IPS-NIHi11 (cell line): ENCODE results near the gene ITIH1.
"Not testable (repeated sequence)": the region's sequence is repeated elsewhere in the genome, so short reads cannot be mapped to it uniquely, and the experiment has no call there.

Source experiments
- DNase-seq: peaks from one replicate; pipeline ENCODE4 v3.0.0; 2012; ENCODE audit warnings: mixed read lengths, low spot score

Gene ITIH1, protein sequence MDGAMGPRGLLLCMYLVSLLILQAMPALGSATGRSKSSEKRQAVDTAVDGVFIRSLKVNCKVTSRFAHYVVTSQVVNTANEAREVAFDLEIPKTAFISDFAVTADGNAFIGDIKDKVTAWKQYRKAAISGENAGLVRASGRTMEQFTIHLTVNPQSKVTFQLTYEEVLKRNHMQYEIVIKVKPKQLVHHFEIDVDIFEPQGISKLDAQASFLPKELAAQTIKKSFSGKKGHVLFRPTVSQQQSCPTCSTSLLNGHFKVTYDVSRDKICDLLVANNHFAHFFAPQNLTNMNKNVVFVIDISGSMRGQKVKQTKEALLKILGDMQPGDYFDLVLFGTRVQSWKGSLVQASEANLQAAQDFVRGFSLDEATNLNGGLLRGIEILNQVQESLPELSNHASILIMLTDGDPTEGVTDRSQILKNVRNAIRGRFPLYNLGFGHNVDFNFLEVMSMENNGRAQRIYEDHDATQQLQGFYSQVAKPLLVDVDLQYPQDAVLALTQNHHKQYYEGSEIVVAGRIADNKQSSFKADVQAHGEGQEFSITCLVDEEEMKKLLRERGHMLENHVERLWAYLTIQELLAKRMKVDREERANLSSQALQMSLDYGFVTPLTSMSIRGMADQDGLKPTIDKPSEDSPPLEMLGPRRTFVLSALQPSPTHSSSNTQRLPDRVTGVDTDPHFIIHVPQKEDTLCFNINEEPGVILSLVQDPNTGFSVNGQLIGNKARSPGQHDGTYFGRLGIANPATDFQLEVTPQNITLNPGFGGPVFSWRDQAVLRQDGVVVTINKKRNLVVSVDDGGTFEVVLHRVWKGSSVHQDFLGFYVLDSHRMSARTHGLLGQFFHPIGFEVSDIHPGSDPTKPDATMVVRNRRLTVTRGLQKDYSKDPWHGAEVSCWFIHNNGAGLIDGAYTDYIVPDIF

DNA sequence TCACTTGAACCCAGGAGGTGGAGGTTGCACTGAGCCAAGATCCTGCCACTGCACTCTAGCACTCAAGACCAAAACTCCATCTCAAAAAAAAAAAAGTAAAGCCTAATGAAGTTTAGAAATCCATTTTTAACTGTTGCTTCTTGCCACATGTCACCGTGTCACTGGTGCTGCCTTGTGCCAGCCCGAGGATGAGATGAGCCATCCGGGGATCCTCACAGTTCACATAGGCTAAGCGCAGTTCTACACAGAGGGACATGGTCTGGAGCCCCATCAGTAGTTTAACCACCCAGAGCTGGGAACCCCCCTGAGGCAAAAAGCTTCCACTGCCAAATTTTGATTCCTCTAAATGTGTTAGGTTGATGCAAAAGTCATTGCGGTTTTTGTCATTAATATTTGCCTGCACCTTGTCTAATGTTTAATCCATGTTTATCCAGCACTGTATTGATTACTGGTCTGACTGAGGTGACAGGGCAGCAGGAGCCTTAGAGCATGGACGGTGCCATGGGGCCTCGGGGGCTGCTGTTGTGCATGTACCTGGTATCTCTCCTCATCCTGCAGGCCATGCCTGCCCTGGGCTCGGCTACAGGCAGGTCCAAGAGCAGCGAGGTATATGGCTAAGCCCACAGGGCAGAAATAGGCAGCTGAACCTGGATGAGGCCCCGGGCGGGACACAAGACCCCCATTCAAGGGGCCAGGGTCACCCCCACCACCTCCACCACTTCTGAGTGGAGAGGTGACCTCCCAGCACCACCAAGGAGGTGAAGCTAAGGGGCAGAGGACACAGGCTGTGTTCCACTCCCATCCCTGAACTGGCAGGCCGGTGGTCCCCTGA, at the start of gene ITIH1:
Gene ITIH1 (plus strand): TSS at position 473 of the 832 bp plus-strand sequence. CDS start 17 bp downstream, at position 490.
- no peak for DNase-seq

DNA sequence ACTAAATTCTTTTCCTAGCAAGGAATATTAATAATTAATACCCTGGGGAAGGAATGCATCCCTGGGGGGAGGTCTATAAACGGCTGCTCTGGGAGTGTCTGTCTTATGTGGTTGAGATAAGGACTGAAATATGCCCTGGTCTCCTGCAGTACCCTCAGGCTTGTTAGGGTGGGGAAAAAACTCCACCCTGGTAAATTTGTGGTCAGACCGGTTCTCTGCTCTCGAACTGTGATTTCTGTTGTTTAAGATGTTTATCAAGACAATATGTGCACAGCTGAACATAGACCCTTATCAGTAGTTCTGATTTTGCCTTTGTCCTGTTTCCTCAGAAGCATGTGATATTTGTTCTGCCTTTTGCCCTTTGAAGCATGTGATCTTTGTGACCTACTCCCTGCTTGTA, 48.6 kb upstream of the ITIH1 start:
- DNase-seq = not testable (repeated sequence)

DNA sequence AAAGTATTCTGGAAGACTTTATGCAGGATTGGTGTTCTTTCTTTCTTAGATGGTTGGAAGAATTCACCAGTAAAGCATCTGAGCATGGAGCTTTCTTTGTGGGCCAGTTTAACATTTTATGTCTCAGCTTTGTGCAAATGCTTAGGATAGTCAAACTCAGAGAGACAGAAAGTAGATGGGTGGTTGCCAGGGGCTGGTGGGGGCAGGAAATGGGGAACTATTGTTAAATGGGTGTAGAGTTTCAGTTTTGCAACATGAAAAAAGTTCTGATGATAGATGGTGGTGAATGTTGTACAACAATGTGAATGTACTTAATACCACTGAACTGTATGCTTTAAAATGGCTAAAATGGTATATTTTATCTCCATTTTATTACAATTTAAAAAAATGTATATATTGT, 46.7 kb upstream of the ITIH1 start:
- no peak for DNase-seq

DNA sequence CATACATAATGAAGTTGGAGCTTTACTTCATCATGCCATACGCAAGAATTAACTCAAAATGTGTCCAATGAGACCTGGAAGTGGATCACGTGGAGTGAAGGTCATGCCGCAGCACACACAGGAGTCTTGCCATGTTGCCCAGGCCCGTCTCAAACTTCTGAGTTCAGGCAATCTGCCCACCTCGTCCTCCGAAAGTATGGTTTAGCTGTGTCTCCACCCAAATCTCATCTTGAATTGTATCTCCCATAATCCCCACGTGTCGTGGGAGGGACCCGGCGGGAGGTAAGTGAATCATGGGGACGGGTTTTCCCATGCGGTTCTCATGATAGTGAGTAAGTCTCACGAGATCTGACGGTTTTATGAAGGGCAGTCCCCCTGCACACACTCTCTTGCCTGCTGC, 45.8 kb upstream of the ITIH1 start:
- DNase-seq = no peak

DNA sequence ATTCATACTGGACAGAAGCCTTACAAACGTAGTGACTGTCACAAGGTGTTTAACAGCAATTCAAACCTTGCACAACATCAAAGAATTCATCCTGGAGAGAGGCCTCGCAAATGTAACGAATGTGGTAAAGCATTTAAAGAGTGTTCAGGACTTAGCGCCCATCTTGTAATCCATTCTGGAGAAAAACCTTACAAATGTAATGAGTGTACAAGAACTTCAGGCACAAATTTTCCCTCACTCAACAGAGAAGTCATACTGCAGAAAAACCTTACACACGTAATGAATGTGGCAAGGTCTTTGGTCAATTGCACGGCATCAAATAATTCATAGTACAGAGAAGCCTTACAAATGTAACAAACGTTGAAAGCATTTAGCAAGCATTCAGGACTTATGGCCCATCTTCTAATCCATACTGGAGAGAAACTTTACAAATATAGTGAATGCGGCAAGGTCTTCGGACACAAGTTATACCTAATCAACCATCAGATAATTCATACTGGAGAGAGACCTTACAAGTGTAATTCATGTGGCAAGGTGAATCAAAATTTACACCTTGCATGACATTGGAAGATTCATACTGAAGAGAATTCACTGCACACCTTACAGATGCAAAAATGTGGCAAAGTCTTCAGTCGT, 44.0 kb upstream of the ITIH1 start:
- no peak for DNase-seq

DNA sequence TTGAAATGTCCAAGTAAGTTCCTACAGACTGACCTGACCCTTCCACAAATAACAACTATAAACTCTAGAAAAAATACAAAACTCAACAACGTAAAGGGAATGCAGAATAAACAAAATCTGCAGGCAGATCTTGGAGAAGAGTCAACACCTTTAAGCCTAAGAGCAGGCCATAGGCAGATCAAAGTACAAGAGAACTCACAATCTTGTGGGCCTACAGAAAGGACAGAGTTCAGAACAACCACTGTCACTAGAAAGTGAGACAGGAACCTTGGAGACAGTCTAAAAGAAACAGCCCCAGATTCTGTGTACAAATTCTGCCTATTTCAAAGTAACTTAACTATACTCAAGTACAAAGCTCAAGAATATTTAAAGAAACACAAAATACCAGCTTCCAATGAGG, 37.7 kb upstream of the ITIH1 start:
- DNase-seq = no peak

DNA sequence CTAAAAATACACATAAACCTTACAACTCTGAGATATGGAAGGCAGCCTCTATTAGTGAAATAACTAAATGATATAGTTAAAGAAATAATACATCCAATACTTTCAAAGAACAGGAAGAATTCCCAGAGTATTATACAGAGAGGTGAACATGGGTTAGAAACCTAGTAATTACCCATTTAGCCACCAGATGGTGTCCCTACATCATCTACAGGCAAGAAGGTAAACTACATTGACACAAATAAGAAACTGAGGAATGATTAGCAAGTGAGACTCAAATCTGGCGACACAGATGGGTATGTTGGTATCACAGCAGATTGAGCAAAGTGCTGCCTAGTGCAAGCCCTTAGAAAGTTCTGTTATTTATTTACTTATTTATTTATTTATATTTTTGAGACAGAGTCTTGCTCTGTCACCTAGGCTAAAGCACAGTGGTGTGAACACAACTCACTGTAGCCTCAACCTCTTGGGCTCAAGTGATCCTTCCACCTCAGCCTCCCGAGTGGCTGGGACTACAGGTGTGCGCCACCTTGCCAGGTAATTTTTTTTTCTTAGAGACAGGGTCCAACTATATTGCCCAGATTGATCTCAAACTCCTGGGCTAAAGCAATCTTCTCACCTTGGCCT, 34.9 kb upstream of the ITIH1 start:
- DNase-seq = peak; percentile 46

DNA sequence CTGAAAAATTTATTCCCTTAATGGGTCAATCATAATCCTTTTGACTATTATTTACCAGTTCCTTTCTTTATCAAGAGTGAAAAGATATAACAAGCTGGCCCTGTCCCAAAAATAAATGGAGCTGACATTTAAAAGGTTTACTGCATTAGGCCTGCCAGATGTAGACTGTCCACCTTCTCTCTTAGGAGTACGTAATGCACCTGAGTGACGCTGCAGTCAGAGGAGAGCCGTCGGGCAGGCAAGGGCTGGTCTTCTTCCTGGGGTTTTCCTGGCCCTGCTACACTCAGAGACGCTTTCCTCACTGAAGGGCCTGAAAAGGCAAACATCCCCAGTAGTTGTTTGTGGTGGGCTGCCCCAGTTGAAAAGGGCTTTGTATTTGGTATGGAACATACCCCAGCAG, 34.2 kb upstream of the ITIH1 start:
- no peak for DNase-seq

DNA sequence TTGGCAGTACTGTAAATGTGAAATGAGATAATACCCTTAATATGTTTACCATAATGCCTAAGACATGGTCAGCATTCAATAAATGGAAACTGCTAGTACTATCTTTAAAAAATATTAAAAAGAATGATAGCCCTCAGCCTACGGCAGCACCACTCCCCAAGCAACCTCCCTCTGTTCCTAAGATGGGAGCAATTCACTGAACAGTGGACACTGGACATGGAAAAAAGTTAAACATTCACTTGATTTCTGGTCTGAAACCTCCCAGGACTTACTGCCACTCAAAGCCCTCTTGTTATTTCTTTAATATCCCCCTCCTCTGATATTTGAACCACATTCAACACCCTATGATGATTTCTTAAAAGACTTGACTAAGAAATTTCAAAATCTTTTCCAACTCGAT, 33.7 kb upstream of the ITIH1 start:
- no peak for DNase-seq

DNA sequence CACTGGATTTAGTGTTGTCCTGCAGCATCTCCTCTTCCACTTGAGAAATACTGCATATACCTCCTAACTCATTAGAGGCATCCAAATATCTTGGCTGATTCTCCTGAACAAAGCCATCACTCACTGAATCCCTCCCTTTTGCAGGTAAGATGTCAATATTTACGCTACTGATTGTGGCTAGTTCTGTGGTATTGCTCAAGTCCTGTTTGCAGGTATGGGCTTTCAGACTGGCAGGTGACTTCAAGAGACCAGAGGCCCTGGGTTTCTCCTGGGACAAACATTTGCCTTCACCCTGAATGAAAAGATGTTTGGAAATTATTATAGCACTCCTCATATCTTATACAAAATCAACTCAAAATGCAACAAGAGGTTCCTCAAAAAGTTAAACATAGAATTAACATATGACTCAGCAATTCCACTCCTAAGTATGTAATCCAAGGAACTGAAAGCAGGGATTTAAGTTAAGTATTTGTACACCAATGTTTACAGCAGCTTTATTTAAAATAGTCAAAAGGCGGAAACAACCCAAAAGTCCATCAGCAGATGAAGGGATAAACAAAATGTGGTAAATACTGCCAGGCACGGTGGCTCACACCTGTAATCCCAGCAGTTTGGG, 25.2 kb upstream of the ITIH1 start:
- no peak for DNase-seq

DNA sequence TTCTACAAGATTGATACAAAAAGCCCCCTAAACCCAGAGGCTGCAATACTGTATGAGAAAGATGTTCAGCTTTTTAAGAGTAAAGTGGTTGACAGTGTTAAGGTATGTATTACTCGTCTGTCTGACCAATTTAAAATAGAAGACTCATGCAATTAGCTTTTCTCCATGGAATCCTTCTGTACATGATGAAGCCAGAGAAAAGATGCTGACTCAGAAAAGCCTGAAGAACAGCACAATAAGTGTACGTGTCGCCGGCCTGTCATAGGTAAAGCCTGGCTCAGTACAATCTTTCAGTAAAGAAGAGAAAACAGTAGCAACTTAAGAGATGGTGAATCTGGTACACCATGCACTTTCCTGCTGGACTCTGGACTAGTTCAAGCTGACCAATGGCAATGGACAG, 23.0 kb upstream of the ITIH1 start:
- DNase-seq = no peak

DNA sequence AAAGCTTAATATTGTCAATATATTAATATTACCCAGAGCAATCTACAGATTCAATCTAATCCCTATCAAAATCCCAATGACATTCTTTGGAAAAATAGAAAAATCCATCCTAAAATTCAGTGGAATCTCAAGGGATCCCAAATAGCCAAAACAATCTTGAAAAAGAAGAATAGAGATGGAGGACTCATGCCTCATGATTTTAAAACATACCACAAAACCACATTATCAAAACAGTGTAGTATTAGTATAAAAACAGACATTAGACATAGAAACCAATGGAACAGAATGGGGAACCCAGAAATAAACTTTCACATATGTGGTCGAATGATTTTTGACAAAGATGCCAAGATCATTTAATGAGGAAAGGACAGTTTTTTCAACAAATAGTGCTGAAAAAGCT, 21.3 kb upstream of the ITIH1 start:
- DNase-seq = no peak

DNA sequence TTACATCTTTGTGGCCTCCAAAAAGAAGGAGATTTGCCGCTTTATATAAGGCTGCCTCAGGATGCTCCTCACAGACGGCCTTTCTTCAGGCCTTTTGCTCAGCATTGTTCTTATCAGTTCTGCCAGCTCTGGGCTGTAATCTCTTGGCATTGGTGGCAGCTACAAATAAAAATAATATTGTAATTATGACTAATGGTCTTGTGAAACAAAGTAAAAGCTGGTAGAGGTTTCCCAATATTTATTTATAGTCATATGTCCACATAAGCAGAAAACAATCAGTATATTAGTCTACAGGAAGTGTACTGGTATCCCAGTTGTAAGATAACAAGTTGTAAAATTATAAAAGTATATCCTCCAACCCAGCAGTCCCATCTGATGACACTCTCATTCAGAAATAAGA, 13.9 kb upstream of the ITIH1 start:
- DNase-seq = no peak

DNA sequence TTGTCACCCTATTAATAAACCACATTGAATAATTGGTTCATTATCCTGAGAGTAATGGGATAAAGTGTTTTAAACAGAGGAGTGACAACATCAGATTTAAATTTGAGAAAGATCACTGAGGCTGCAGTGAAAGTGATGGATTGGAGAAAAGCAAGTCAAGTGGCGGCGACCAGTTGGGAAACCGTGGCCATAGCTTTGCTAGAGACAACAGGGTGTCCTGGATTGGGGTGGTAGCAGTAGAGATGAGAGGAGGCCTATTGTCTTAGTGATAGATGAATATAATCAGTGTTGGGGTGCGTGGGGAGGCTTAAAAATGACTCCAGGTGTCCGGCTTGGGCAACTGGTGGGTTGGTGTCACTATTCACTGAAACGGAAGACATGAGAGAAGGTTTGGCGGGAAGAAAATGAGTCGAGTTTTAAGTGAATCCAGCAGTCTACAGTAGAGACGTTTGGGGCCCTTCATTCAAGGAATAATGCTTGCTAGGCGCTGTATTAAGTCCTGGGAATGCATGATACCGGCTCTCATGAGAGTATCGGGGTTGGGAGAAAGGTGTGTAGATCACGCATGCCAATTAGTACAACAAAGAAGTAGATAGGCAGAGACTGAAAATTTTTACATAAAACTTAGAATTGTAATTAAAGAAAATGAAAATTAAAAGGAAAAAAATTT, 7.5 kb upstream of the ITIH1 start:
- DNase-seq = no peak

DNA sequence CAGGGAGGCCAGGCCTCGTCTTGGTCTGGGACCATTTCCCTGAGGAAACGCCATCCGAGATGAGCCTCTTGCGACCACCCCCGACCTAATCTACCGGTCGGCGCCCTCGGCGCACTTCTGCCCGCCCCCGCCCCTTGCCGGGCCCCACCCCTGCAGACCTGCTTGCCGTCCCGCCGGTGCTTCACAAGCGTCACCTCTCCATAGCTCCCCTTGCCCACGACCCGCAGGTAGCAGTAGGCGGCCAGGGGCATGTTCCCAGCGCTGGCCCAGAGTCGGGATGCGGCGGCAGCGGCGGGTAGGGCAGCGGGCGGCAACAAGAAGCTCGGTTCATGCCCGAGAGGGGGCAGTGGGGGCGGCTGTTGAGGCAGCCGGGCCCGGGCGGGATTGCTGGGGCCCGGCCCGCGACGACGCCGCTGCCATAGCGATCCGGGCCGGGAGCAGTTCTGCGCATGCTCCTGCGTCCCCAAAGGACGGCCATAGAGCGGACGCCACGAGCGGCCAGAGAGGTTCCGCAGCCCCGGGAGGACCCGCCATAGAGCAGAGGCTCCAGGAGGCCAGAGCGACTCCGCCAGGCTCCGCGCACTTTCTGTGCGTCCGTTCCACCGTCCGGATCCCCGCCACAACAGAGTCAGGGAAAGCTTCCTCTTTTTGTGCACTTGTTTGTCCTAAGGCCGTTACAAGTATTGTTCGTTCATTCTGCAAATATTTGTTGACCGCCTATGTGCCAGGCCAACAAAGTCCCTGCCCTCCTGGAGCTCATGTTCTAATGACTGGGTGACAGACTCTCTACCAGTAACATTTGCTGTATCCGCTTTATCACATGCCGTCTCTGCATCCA, 6.7 kb upstream of the ITIH1 start, which contains the start of gene NEK4:
Gene NEK4 (minus strand): TSS at position 445 of the 838 bp plus-strand sequence. CDS start 194 bp downstream, at position 251.
- peak; percentile 98 for DNase-seq

DNA sequence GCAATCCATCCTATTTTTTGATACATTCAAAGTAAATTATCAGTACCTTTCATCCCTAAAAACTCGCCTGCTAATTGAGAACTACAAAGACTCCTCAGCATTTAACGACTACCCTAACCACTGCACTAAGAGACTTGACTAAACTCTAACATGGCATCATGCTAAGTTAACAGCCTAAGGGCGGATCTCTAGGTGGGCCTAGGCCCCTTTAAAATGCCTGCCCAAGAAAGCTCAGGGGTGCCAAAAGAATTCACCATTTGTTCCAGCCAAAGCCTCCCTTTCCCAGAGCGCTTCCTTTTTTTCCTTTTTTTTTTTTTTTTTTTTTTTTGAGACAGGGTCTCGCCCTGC, 6.1 kb upstream of the ITIH1 start:
- no peak for DNase-seq

DNA sequence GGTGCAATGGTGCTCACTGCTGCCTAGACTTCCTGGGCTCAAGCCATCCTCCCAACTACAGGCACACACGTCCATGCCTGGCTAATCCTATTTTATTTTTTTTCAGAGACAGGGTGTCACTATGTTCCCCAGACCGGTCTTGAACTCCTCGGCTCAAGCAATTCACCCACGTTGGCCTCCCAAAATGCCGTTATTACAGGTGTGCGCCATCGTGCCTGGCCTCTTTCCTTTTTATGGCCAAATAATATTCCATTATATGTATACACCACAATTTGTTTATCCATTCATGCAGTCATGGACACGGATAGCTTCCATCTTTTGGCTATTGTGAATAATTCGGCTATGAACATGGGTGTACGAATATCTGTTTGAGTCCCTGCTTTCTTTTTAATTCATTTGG, 5.7 kb upstream of the ITIH1 start:
- no peak for DNase-seq

DNA sequence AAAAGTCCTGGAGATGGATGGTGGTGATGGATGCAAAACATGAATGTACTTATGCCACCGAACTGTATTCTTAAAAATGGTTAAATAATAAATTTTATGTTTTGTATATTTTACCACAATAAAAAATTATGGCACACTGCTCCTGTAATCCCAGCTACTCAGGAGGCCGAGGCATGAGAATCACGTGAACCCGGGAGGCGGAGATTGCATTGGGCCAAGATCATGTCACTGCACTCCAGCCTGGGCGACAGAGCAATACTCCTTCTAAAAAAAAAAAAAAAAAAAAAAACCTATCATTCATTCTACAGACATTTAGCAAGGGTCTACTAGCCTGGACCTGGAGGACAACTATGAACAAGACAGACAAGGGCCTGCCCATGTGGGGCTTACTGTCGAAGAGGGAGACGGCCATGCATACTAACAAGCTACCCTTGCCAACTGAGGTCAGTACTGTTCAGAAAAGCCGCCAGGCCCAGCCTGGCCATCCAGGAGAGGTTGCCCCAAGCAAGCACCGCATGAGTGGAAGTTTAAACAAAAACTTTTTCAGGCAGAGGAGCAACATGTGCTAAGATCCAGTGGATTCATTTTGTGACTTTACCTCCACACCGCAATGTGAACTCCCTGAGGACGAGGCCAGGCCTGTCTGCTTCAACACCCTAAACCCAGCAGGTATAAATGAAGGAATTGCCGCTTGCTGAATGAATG, 3.9 kb upstream of the ITIH1 start:
- no peak for DNase-seq
